Measurements from ENCODE around the gene TSPAN9. TPM values are rescaled to one million over a fixed set of nuclear protein-coding genes. Genes with fewer than 3 reads are reported as not detected.

The TSPAN9 gene
- total RNA-seq, 1 donor from 2014 or later, result 20.5 TPM

GRCh38 chr12:3333583-3333982, 256.4 kb downstream of the TSPAN9 start:
- H3K4me3 ChIP-seq (ENCODE audit: low read depth, low read length), result no peak overlapping the region
- DNase-seq (ENCODE audit: low read depth), result no peak
- TF ChIP-seq CTCF (conservative IDR thresholded peaks at IDR 0.05; ENCODE audit: low read depth, low read length), result no peak

GRCh38 chr12:3333991-3334391, 256.8 kb downstream of the TSPAN9 start:
- DNase-seq (ENCODE audit: low read depth), result no peak
- no peak overlapping the region for H3K4me3 ChIP-seq (ENCODE audit: low read depth, low read length)
- TF ChIP-seq CTCF (conservative IDR thresholded peaks at IDR 0.05; ENCODE audit: low read depth, low read length), result no peak

- TF ChIP-seq CTCF (conservative IDR thresholded peaks at IDR 0.05; ENCODE audit: low read depth, low read length), result no peak
- H3K4me3 ChIP-seq (ENCODE audit: low read depth, low read length), result no peak overlapping the region
- DNase-seq (ENCODE audit: low read depth), result no peak
These were observed 257.9 kb downstream of the TSPAN9 start for GRCh38 chr12:3335078-3335487.

Other genes starting within 250 kb of the TSPAN9 start
- gene NRIP2, start 242.3 kb upstream of the TSPAN9 start, total RNA-seq, result not detected in 2 replicates
- gene TEX52, start 220.3 kb upstream of the TSPAN9 start, total RNA-seq, result not detected in 2 replicates
- gene FOXM1, start 200.2 kb upstream of the TSPAN9 start, total RNA-seq, result 36.8 and 67.8 TPM in 2 replicates
- gene RHNO1, start 200.2 kb upstream of the TSPAN9 start, total RNA-seq, result 40.3 and 46.2 TPM in 2 replicates
- 20.0 and 26.6 TPM in 2 replicates for gene TULP3, start 186.5 kb upstream of the TSPAN9 start, total RNA-seq
- gene TEAD4, start 118.0 kb upstream of the TSPAN9 start, total RNA-seq, result 48.8 and 78.1 TPM in 2 replicates